ENCODE data around the gene SSBP2.

- TF ChIP-seq CTCF (IDR thresholded peaks at IDR 0.05) (no peak), POLR2A (IDR thresholded peaks at IDR 0.05) (no peak)
Measured at GRCh38 chr5:81739291-81739690, 11.6 kb downstream of the SSBP2 start.

Measured in esophagus squamous epithelium (tissue), 4 donors.